Measurements from ENCODE around the gene PGAP3. TPM values are rescaled to one million over a fixed set of nuclear protein-coding genes. Genes with fewer than 3 reads are reported as not detected.
A peak's percentile ranks its signal among the peaks of the same experiment; 100 is the strongest.

The PGAP3 gene
- total RNA-seq, 1 donor, result 10.9 TPM

GRCh38 chr17:39662551-39663339 is 25.1 kb downstream of the PGAP3 start:
- H3K4me3 ChIP-seq (ENCODE audit: insufficient read depth, low read length), result no peak overlapping the region
- no peaks in the 10 kb centered on the region for H3K4me1 ChIP-seq (ENCODE audit: insufficient read depth, low read length)
- peak; percentile 68 for DNase-seq (ENCODE audit: insufficient read length, low spot score, missing footprints)
- peaks cover 4% of the 10 kb centered on the region for H3K36me3 ChIP-seq (ENCODE audit: insufficient read depth, low read length)
- no peak overlapping the region for H3K27ac ChIP-seq (ENCODE audit: low read depth, low read length)
- no peak overlapping the region for H2AFZ ChIP-seq (ENCODE audit: low read length)
- H3K27me3 ChIP-seq (ENCODE audit: insufficient read depth, low read length), result peaks cover 30% of the 10 kb centered on the region
- peaks cover 6% of the 10 kb centered on the region for H4K20me1 ChIP-seq (ENCODE audit: insufficient read depth, low read length)
- no peaks in the 10 kb centered on the region for H3K9me3 ChIP-seq (ENCODE audit: low read depth, low read length)
- TF ChIP-seq, protein P1, sequence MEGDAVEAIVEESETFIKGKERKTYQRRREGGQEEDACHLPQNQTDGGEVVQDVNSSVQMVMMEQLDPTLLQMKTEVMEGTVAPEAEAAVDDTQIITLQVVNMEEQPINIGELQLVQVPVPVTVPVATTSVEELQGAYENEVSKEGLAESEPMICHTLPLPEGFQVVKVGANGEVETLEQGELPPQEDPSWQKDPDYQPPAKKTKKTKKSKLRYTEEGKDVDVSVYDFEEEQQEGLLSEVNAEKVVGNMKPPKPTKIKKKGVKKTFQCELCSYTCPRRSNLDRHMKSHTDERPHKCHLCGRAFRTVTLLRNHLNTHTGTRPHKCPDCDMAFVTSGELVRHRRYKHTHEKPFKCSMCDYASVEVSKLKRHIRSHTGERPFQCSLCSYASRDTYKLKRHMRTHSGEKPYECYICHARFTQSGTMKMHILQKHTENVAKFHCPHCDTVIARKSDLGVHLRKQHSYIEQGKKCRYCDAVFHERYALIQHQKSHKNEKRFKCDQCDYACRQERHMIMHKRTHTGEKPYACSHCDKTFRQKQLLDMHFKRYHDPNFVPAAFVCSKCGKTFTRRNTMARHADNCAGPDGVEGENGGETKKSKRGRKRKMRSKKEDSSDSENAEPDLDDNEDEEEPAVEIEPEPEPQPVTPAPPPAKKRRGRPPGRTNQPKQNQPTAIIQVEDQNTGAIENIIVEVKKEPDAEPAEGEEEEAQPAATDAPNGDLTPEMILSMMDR (IDR thresholded peaks at IDR 0.05; ENCODE audit: extremely low read depth, low read depth, low read length), result no peak
- H3K4me2 ChIP-seq (ENCODE audit: insufficient read depth, low read length), result no peak overlapping the region
- H3K79me2 ChIP-seq (ENCODE audit: insufficient read depth, low read length), result no peaks in the 10 kb centered on the region

GRCh38 chr17:39661744-39662541 is 25.9 kb downstream of the PGAP3 start:
- Histone ChIP-seq H2AFZ (ENCODE audit: low read length) (no peak overlapping the region), H3K36me3 (ENCODE audit: insufficient read depth, low read length) (peaks cover 4% of the 10 kb centered on the region), H3K4me1 (ENCODE audit: insufficient read depth, low read length) (no peaks in the 10 kb centered on the region), H3K4me3 (ENCODE audit: insufficient read depth, low read length) (no peak overlapping the region), H3K9me3 (ENCODE audit: low read depth, low read length) (no peaks in the 10 kb centered on the region), H3K27ac (ENCODE audit: low read depth, low read length) (no peak overlapping the region), H4K20me1 (ENCODE audit: insufficient read depth, low read length) (peaks cover 5% of the 10 kb centered on the region), H3K79me2 (ENCODE audit: insufficient read depth, low read length) (no peaks in the 10 kb centered on the region), H3K27me3 (ENCODE audit: insufficient read depth, low read length) (peaks cover 22% of the 10 kb centered on the region), H3K4me2 (ENCODE audit: insufficient read depth, low read length) (no peak overlapping the region)
- TF ChIP-seq, protein P1 (IDR thresholded peaks at IDR 0.05; ENCODE audit: extremely low read depth, low read depth, low read length), result no peak
- peak; percentile 72 for DNase-seq (ENCODE audit: insufficient read length, low spot score, missing footprints)

DNA sequence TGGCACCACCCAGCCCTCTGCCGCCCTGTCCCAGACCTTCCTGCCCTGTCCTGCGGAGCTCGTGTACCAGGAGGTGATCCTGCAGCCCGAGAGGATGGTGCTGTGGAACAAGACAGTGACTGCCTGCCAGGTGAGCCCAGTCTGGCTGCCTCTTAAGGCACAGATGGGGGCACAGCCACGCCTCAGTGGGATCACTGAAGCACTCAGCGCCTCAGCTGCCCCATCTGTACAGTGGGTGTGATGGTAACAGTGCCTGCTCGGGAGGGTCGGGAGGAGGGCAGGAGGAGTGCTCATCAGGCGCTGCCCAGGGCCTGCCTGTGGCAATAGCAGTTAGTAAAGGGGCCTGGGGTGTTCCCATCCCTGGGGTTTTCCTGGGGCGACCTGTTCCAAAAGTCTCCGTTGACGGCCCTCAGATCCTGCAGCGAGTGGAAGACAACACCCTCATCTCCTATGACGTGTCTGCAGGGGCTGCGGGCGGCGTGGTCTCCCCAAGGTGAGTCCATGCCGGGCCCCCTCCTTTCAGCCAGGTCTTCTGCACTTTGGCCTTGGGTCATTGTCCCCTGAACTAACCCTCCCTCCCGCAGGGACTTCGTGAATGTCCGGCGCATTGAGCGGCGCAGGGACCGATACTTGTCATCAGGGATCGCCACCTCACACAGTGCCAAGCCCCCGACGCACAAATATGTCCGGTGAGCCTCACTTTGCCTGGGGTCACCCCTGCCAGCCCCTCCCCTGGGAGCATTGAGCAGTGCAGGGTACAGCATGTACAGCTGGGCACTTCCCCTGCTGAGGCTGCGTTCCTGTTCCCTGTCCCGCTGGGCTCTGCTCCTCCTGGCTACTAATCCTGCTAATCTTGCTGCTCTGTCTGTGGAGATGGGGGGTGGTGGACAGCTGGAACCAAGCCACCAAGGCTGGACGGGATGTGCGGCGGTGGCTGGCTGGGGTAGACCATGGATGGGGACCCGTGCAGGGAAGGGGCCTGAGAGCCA is 27.2 kb downstream of the PGAP3 start:
- H3K27ac ChIP-seq (ENCODE audit: low read depth, low read length), result no peak overlapping the region
- H3K4me1 ChIP-seq (ENCODE audit: insufficient read depth, low read length), result no peaks in the 10 kb centered on the region
- peaks cover 10% of the 10 kb centered on the region for H4K20me1 ChIP-seq (ENCODE audit: insufficient read depth, low read length)
- DNase-seq (ENCODE audit: insufficient read length, low spot score, missing footprints), result peak; percentile 76
- TF ChIP-seq, protein P1 (IDR thresholded peaks at IDR 0.05; ENCODE audit: extremely low read depth, low read depth, low read length), result no peak
- H3K27me3 ChIP-seq (ENCODE audit: insufficient read depth, low read length), result peaks cover 10% of the 10 kb centered on the region
- H2AFZ ChIP-seq (ENCODE audit: low read length), result no peak overlapping the region
- H3K79me2 ChIP-seq (ENCODE audit: insufficient read depth, low read length), result no peaks in the 10 kb centered on the region
- H3K4me3 ChIP-seq (ENCODE audit: insufficient read depth, low read length), result no peak overlapping the region
- H3K4me2 ChIP-seq (ENCODE audit: insufficient read depth, low read length), result no peak overlapping the region
- H3K36me3 ChIP-seq (ENCODE audit: insufficient read depth, low read length), result peaks cover 4% of the 10 kb centered on the region
- no peaks in the 10 kb centered on the region for H3K9me3 ChIP-seq (ENCODE audit: low read depth, low read length)

All from osteoblast (primary cell).